ENCODE data around the gene SNAP29.

Gene SNAP29

GRCh38 chr22:20839837-20840645 is 18.8 kb upstream of the SNAP29 start:
- peaks cover 3% of the 10 kb centered on the region; the same call in 1 of the 2 replicates for H3K36me3 ChIP-seq (ENCODE audit: insufficient read depth, low read length)
- H3K27ac ChIP-seq (ENCODE audit: low read depth, low read length, poor library complexity, severe bottlenecking), result no peak overlapping the region
- no peak overlapping the region for H2AFZ ChIP-seq (ENCODE audit: low read length)
- TF ChIP-seq EZH2 (IDR thresholded peaks at IDR 0.05; ENCODE audit: borderline replicate concordance, low read length) (no peak), CTCF (IDR thresholded peaks at IDR 0.05; ENCODE audit: low read length) (no peak)
- H4K20me1 ChIP-seq (ENCODE audit: insufficient read depth, low read length), result no peaks in the 10 kb centered on the region
- H3K9me3 ChIP-seq (ENCODE audit: low read length), result no peaks in the 10 kb centered on the region
- H3F3A ChIP-seq (ENCODE audit: insufficient read depth, low read length), result no peaks in the 10 kb centered on the region
- H3K9ac ChIP-seq (ENCODE audit: low read length), result no peak overlapping the region
- peaks cover 54% of the 10 kb centered on the region for H3K79me2 ChIP-seq (ENCODE audit: insufficient read depth, low read length)
- H3K4me1 ChIP-seq (ENCODE audit: insufficient read depth, low read length, severe bottlenecking), result peaks cover 7% of the 10 kb centered on the region
- no peaks in the 10 kb centered on the region for H3K27me3 ChIP-seq (ENCODE audit: insufficient read depth, low read length)
- no peaks in the 10 kb centered on the region for H3K9me2 ChIP-seq (ENCODE audit: low read depth, low read length)
- H3K4me2 ChIP-seq (ENCODE audit: low read length), result no peak overlapping the region
- no peak overlapping the region for H3K4me3 ChIP-seq (ENCODE audit: low read depth, low read length, poor library complexity, severe bottlenecking)

- H3K4me3 ChIP-seq (ENCODE audit: low read depth, low read length, poor library complexity, severe bottlenecking), result no peak overlapping the region
- H3K27ac ChIP-seq (ENCODE audit: low read depth, low read length, poor library complexity, severe bottlenecking), result no peak overlapping the region
- H3K9me2 ChIP-seq (ENCODE audit: low read depth, low read length), result no peaks in the 10 kb centered on the region
- H3K27me3 ChIP-seq (ENCODE audit: insufficient read depth, low read length), result no peaks in the 10 kb centered on the region
- H3K4me2 ChIP-seq (ENCODE audit: low read length), result no peak overlapping the region
- no peaks in the 10 kb centered on the region for H3F3A ChIP-seq (ENCODE audit: insufficient read depth, low read length)
- H4K20me1 ChIP-seq (ENCODE audit: insufficient read depth, low read length), result no peaks in the 10 kb centered on the region
- no peak overlapping the region for H2AFZ ChIP-seq (ENCODE audit: low read length)
- no peak overlapping the region for H3K9ac ChIP-seq (ENCODE audit: low read length)
- no peaks in the 10 kb centered on the region for H3K9me3 ChIP-seq (ENCODE audit: low read length)
- TF ChIP-seq CTCF (IDR thresholded peaks at IDR 0.05; ENCODE audit: low read length), result no peak
- no peaks in the 10 kb centered on the region for H3K36me3 ChIP-seq (ENCODE audit: insufficient read depth, low read length)
- H3K4me1 ChIP-seq (ENCODE audit: insufficient read depth, low read length, severe bottlenecking), result peaks cover 7% of the 10 kb centered on the region
- H3K79me2 ChIP-seq (ENCODE audit: insufficient read depth, low read length), result peaks cover 61% of the 10 kb centered on the region
These were observed 18.0 kb upstream of the SNAP29 start for GRCh38 chr22:20840646-20841371.

DNA sequence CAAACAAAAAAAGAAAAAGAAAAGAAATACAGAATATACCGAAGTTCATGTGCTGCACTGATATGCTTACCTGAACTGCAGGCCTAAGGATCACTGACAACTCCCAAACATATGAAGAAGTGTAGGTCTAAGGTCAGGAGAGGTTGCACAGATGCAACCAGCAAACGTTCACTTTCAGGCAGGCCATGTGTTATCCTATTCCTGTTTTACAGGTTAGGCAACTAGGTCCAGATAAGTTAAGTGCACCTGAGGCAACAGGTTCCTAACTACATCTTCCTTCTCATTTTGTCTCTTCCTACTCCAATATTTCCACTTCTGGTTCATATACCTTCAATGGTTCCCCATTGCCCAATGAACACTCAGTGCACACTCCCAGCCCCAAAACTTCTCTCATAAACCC is 15.3 kb upstream of the SNAP29 start:
- Histone ChIP-seq H2AFZ (ENCODE audit: low read length) (no peak overlapping the region), H3K27ac (ENCODE audit: low read depth, low read length, poor library complexity, severe bottlenecking) (no peak overlapping the region), H3K27me3 (ENCODE audit: insufficient read depth, low read length) (no peaks in the 10 kb centered on the region), H3K4me3 (ENCODE audit: low read depth, low read length, poor library complexity, severe bottlenecking) (no peak overlapping the region), H3F3A (ENCODE audit: insufficient read depth, low read length) (no peaks in the 10 kb centered on the region), H3K9ac (ENCODE audit: low read length) (no peak overlapping the region), H3K9me3 (ENCODE audit: low read length) (no peaks in the 10 kb centered on the region), H3K79me2 (ENCODE audit: insufficient read depth, low read length) (peaks cover 65% of the 10 kb centered on the region), H4K20me1 (ENCODE audit: insufficient read depth, low read length) (no peaks in the 10 kb centered on the region), H3K4me1 (ENCODE audit: insufficient read depth, low read length, severe bottlenecking) (peaks cover 7% of the 10 kb centered on the region), H3K36me3 (ENCODE audit: insufficient read depth, low read length) (no peaks in the 10 kb centered on the region), H3K4me2 (ENCODE audit: low read length) (no peak overlapping the region), H3K9me2 (ENCODE audit: low read depth, low read length) (no peaks in the 10 kb centered on the region)
- TF ChIP-seq CTCF (IDR thresholded peaks at IDR 0.05; ENCODE audit: low read length), result no peak
- TF ChIP-seq EZH2 (IDR thresholded peaks at IDR 0.05; ENCODE audit: borderline replicate concordance, low read length), result no peak

All from OCI-LY1 (cell line).